ENCODE measurements around the gene P4HA2.

GRCh38 chr5:132181011-132181629 is 46.5 kb downstream of the P4HA2 start:
- TF ChIP-seq CTCF (IDR thresholded peaks at IDR 0.05) (no peak), POLR2AphosphoS5 (IDR thresholded peaks at IDR 0.05; ENCODE audit: low read depth, low read length) (no peak), TCF7L2 (IDR thresholded peaks at IDR 0.05; ENCODE audit: low read depth, low read length) (no peak)
- TF ChIP-seq, protein P1, sequence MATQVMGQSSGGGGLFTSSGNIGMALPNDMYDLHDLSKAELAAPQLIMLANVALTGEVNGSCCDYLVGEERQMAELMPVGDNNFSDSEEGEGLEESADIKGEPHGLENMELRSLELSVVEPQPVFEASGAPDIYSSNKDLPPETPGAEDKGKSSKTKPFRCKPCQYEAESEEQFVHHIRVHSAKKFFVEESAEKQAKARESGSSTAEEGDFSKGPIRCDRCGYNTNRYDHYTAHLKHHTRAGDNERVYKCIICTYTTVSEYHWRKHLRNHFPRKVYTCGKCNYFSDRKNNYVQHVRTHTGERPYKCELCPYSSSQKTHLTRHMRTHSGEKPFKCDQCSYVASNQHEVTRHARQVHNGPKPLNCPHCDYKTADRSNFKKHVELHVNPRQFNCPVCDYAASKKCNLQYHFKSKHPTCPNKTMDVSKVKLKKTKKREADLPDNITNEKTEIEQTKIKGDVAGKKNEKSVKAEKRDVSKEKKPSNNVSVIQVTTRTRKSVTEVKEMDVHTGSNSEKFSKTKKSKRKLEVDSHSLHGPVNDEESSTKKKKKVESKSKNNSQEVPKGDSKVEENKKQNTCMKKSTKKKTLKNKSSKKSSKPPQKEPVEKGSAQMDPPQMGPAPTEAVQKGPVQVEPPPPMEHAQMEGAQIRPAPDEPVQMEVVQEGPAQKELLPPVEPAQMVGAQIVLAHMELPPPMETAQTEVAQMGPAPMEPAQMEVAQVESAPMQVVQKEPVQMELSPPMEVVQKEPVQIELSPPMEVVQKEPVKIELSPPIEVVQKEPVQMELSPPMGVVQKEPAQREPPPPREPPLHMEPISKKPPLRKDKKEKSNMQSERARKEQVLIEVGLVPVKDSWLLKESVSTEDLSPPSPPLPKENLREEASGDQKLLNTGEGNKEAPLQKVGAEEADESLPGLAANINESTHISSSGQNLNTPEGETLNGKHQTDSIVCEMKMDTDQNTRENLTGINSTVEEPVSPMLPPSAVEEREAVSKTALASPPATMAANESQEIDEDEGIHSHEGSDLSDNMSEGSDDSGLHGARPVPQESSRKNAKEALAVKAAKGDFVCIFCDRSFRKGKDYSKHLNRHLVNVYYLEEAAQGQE (IDR thresholded peaks at IDR 0.05; ENCODE audit: insufficient read depth in 1 of 2, low read depth in 2 of 2, low read length in 1 of 2), result no peak

All from Panc1 (cell line).